ENCODE results near the gene AFAP1.
"Not testable (repeated sequence)": the region's sequence is repeated elsewhere in the genome, so short reads cannot be mapped to it uniquely, and the experiment has no call there.

Gene AFAP1

GRCh38 chr4:7944599-7945220, 5.0 kb upstream of the AFAP1 start:
- DNase-seq, result no peak

GRCh38 chr4:7943688-7944087, 4.0 kb upstream of the AFAP1 start:
- DNase-seq, result not testable (repeated sequence)

- DNase-seq, result no peak
These were observed 3.5 kb upstream of the AFAP1 start for GRCh38 chr4:7943211-7943610.

- no peak for DNase-seq
These were observed 2.4 kb upstream of the AFAP1 start for GRCh38 chr4:7941965-7942496.

- DNase-seq, result no peak
These were observed 1.7 kb upstream of the AFAP1 start for GRCh38 chr4:7941111-7941964.

GRCh38 chr4:7938609-7939376, 868 bp downstream of the AFAP1 start:
- DNase-seq, result peak in 1 of 2 experiments; percentile 17

- no peak for DNase-seq
These were observed 1.4 kb downstream of the AFAP1 start for GRCh38 chr4:7938266-7938608.

GRCh38 chr4:7937006-7937405, 2.7 kb downstream of the AFAP1 start:
- DNase-seq, result no peak

- DNase-seq, result no peak
These were observed 5.8 kb downstream of the AFAP1 start for GRCh38 chr4:7933651-7934510.

GRCh38 chr4:7932287-7932686, 7.4 kb downstream of the AFAP1 start:
- no peak for DNase-seq

- no peak for DNase-seq
These were observed 10.3 kb downstream of the AFAP1 start for GRCh38 chr4:7929118-7929951.

GRCh38 chr4:7928711-7929110, 10.9 kb downstream of the AFAP1 start:
- no peak for DNase-seq

GRCh38 chr4:7926822-7927221, 12.8 kb downstream of the AFAP1 start:
- no peak for DNase-seq

- no peak for DNase-seq
These were observed 15.1 kb downstream of the AFAP1 start for GRCh38 chr4:7924570-7924969.

- no peak for DNase-seq
These were observed 15.5 kb downstream of the AFAP1 start for GRCh38 chr4:7924163-7924562.

GRCh38 chr4:7922466-7922865, 17.2 kb downstream of the AFAP1 start:
- no peak for DNase-seq

- DNase-seq, result no peak
These were observed 20.7 kb downstream of the AFAP1 start for GRCh38 chr4:7918981-7919380.

GRCh38 chr4:7918187-7918586, 21.5 kb downstream of the AFAP1 start:
- DNase-seq, result not testable (repeated sequence)

GRCh38 chr4:7917669-7918068, 22.0 kb downstream of the AFAP1 start:
- no peak for DNase-seq

GRCh38 chr4:7915875-7916242, 23.8 kb downstream of the AFAP1 start:
- DNase-seq, result no peak

GRCh38 chr4:7912826-7913225, 26.8 kb downstream of the AFAP1 start:
- DNase-seq, result no peak
